Activated T-cell treated with anti-CD3 and anti-CD28 coated beads for 4 hours (primary cell): Measurements from ENCODE around the gene LRRC73.
A peak's percentile ranks its signal among the peaks of the same experiment; 100 is the strongest.
"Not testable (repeated sequence)": the region's sequence is repeated elsewhere in the genome, so short reads cannot be mapped to it uniquely, and the experiment has no call there.

ENCODE experiments used
- DNase-seq: peaks from one replicate; pipeline ENCODE4 v3.0.0-alpha.2; 2020

Gene LRRC73

DNA sequence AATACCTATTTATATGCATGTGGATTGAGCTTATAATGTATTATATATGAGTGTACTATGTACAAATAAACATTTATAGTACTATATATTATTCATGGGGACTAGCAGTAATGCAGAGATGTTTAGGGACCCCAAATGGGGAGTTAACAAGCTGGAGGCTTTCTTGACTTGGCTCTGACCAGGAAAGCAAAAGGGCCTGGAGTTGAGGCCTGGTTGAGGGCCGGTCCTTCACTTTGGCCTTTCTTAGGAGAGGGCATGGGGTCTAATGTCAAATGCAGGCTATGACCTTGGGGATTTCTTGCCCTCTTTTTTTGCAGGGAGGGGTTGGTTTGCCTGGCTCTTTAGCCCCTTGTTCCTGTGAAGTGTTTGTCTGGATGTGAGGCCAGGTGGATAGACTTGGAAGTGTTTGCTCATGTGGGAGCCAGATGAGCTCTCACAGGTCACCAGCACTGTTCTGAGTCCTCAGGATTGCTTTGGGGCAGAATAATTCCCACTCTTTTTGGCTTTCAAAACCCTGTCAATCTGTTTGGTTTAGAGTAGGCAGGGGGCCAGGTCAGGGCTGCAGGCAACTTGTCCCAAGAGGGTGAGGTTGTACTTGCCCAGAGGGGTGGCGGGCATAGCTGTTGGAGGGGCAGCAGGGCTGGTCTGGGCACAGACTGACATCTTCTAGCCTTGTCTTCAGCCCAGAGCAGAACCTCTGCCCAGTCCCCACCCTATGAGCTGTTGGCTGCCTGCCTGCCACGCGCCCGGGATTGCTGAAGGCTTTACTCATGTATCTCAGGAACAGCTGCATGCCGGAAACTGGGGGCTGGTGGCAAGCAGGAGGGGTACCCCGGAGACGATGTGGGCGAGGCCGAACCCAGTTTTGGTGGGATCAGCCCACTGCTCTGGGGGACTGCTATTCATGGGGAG lies 18.1 kb downstream of the LRRC73 start:
- no peak for DNase-seq

- no peak for DNase-seq
These were observed 19.6 kb downstream of the LRRC73 start for GRCh38 chr6:43490523-43490939.

GRCh38 chr6:43489277-43490072 lies 20.7 kb downstream of the LRRC73 start:
- DNase-seq = no peak

- DNase-seq = no peak
These were observed 21.4 kb downstream of the LRRC73 start for GRCh38 chr6:43488667-43489276.

- DNase-seq = no peak
These were observed 28.4 kb downstream of the LRRC73 start for GRCh38 chr6:43481591-43482236.

- no peak for DNase-seq
These were observed 29.1 kb downstream of the LRRC73 start for GRCh38 chr6:43481075-43481474.

DNA sequence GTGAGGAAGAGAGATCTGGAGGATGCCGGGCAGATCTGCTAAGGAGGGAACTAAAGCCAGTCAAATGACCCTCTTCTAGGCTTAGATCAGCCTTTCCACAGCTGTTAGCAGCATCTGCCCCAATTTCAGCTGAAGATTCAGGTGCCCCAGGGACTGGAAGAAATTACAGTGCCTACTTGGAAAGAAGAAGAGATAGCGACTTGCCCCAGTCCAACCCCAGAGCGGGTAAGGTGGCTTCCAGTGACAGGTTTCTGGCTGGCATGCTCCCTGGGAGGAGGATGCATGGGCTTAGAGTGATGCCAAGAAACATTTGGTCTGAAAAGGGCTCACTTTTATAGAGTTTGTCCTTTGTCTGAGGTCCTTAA lies 32.2 kb downstream of the LRRC73 start:
- DNase-seq = no peak

- DNase-seq = peak; percentile 99
These were observed 32.7 kb downstream of the LRRC73 start, which contains the start of gene TJAP1 for GRCh38 chr6:43477235-43478007. Gene TJAP1, plus strand, starts transcription at chr6:43477570. Its CDS starts 21,432 bp downstream, at chr6:43499002.

DNA sequence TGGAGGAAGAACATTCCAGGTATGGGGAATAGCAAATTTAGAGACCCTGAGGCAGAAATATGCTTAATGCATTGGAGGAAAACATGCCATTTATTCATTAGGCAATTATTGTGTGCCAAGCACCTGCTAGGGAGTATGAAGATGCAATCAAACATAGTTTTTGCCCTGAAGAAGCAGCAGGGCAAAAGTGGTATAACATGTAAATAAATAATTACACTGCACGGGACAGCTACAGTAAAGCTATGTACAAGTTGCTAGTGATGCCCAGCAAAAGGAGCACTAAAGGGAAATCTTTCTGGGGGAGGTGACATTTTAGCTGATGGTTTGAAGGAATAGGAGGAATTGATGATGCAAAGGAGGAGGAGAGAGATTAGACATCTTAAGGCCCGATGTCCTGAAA lies 33.4 kb downstream of the LRRC73 start:
- no peak for DNase-seq

GRCh38 chr6:43475516-43475915 lies 34.6 kb downstream of the LRRC73 start:
- DNase-seq = no peak

DNA sequence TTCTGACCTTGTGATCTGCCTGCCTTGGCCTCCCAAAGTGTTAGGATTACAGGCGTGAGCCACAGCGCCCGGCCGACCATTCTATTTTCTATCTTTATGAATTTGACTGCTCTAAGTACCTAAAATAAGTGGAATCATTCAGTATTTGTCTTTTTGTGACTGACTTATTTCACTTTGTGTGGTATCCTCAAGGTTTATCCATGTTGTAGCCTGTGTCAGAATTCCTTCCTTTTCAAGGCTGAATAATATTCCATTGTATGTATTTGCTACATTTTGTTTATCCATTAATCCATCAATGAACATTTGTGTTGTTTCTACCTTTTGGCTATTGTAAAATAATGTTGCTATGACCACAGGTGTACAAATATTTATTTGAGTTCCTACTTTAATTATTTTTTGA lies 37.6 kb downstream of the LRRC73 start:
- DNase-seq = no peak

- DNase-seq = no peak
These were observed 38.7 kb downstream of the LRRC73 start for GRCh38 chr6:43471399-43471798.

DNA sequence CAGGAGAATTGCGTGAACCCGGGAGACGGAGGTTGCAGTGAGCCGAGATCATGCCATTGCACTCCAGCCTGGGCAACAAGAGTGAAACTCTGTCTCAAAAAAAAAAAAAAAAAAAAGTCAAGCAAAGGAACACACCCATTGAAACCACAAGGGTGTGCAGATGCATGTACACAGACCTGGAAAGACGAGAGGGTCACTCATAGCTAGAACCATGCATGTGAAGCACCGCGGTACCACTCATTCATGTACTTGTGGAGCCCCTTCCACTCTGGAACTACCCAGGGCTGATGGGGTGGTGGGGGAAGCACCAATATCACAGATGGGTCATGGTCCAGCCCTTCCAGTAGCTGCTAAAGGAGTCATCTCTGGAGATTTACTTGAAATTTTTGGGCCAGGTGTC lies 40.2 kb downstream of the LRRC73 start:
- DNase-seq = no peak

GRCh38 chr6:43468748-43469681 lies 41.1 kb downstream of the LRRC73 start:
- DNase-seq = no peak

- DNase-seq = no peak
These were observed 41.9 kb downstream of the LRRC73 start for GRCh38 chr6:43468240-43468639.

DNA sequence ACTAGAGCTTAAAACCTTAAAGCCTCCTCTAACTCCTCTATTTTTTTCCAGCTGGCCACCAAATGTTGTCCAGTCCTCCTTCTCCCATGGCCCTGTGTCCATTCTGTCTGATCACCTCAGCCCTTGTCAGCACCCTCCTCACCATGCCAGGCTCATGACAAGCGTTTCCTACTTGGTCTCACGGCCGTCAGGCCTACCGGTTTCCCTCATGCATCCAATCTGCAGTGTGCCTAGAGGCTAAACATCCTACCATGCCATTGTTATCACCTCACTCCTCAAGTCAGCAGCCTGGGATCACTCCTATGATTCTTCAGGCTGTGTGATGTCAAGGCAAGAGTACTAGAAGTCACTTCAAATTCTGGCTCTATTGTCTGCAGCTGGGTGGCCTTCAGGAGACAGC lies 42.4 kb downstream of the LRRC73 start:
- no peak for DNase-seq

DNA sequence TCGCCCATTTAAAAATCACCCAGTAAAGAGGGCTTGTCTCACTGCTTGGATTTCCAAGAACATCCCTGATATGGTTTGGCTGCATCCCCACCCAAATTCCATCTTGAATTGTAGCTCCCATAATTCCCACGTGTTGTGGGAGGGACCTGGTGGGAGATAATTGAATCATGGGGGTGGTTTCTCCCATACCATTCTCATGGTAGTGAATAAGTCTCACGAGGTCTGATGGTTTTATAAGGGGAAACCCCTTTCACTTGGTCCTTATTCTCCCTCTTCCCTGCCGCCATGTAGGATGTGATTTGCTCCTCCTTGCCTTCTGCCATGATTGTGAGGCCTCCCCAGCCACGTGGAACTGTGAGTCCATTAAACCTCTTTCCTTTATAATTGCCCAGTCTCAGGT lies 42.9 kb downstream of the LRRC73 start:
- DNase-seq = not testable (repeated sequence)

DNA sequence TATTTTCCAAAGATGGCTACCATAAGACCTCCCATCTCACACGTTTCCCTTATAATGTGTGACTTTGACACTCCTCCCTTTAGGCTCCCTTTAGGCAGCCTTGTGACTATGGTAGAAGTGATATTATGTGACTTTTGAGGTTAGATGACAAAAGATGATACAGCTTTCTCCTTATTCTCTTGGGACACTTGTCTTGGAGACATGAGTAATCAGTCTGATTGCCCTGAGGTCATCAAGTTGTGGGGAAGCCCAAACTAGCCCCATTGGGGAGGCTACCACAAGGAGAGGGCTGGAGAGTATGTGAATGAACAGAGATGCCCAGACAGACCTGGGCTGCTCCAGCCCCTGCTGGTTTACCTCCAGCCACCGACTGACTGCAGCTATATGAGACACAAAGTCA lies 44.2 kb downstream of the LRRC73 start:
- no peak for DNase-seq

GRCh38 chr6:43464337-43464736 lies 45.8 kb downstream of the LRRC73 start:
- no peak for DNase-seq

DNA sequence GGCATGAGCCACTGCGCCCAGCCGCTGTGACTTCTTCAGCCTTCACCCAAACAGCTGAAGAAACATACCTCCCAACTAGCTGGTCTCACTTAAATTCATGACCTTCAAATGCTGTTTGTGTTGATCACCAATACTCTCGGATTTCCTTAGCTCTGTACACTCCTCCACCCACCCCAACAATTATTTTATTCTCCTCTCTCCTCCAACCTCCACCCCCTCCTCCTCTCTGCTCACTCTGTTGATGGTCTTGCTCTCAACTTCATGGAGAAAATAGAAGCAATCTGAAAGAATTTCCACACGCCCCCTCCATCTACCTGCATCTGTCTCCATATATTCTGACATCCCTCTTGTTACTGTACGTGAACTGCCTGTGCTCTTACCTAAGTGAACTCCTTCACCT lies 48.2 kb downstream of the LRRC73 start:
- no peak for DNase-seq

- no peak for DNase-seq
These were observed 50.1 kb downstream of the LRRC73 start for GRCh38 chr6:43460032-43460431.
